Esophagus (tissue), 2 donors: ENCODE data around the gene S100G. TPM values are rescaled to one million over a fixed set of nuclear protein-coding genes. Genes with fewer than 3 reads are reported as not detected.

Source experiments
- H3K27ac ChIP-seq, 2 donors: one replicate each; pipeline ENCODE4 v1.5.1; 2013; ENCODE audit warnings: low read depth in 2 of 2, mild to moderate bottlenecking in 2 of 2, inconsistent platforms in 1 of 2, low read length in 1 of 2, moderate library complexity in 1 of 2
- H3K27me3 ChIP-seq, 2 donors: one replicate each; pipeline ENCODE4 v1.6.1; 2013; ENCODE audit warnings: low read length in 2 of 2, control low read depth in 1 of 2, mild to moderate bottlenecking in 1 of 2; ENCODE audit not compliant: insufficient read depth in 2 of 2, control insufficient read depth in 1 of 2
- H3K36me3 ChIP-seq, 2 donors: one replicate each; pipeline ENCODE4 v1.6.1; 2013; ENCODE audit warnings: low read length in 1 of 2; ENCODE audit not compliant: control insufficient read depth in 2 of 2, insufficient read depth in 2 of 2
- H3K4me1 ChIP-seq, 2 donors: one replicate each; pipeline ENCODE4 v1.6.1; 2013; ENCODE audit warnings: low read length in 1 of 2; ENCODE audit not compliant: control insufficient read depth in 2 of 2, insufficient read depth in 2 of 2
- H3K4me3 ChIP-seq, 2 donors: one replicate each; pipeline ENCODE4 v1.5.1; 2013; ENCODE audit warnings: low read length in 2 of 2, mild to moderate bottlenecking in 2 of 2, low read depth in 1 of 2, moderate library complexity in 1 of 2
- H3K9me3 ChIP-seq, 2 donors: one replicate each; pipeline ENCODE4 v1.6.1; 2013; ENCODE audit warnings: mild to moderate bottlenecking in 2 of 2, low read depth in 1 of 2, low read length in 1 of 2, moderate library complexity in 1 of 2; ENCODE audit not compliant: control insufficient read depth in 2 of 2, insufficient read depth in 1 of 2
- WGBS, 2 donors: extraction: QIAGEN DNeasy Blood & Tissue Kit; methylation state at CpG; one replicate each; pipeline ENCODE4 v1.1.7; 2013; 5-methylcytosine and 5-hydroxymethylcytosine counted together
- polyA plus RNA-seq, 2 donors: library from polyadenylated mRNA; stranded (reverse); fragments of 200-250 nt; gene quantifications; one replicate each; pipeline ENCODE4 v1.2.3, GENCODE V29; 2013
- donor health status: healthy with polysubstance abuse.
- donor health status: Bipolar disorder and iron deficiency.

The S100G gene
- polyA plus RNA-seq, 2 donors: not detected

DNA sequence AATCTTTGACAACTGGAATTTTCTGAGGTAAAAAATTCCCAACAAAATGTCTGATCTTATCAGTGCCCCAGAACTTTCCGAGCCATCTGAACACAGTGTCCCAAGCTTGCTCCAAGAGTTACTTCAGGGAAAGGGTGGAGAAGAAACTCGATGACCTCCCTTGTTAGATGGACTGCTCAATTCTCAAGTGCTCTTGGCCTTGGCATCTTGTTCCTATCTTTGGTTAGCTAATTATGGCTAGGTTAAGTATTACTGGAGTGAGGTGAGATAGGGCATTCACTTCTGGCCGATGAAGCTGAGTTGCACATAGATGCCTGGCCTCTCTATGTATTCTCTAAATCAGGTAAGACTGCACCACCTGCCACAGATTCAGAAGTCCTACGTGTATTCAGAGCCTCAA is 9.1 kb upstream of the S100G start:
- 81 to 97% methylated on average over 4 of the region's 4 CpGs for WGBS, 2 donors

DNA sequence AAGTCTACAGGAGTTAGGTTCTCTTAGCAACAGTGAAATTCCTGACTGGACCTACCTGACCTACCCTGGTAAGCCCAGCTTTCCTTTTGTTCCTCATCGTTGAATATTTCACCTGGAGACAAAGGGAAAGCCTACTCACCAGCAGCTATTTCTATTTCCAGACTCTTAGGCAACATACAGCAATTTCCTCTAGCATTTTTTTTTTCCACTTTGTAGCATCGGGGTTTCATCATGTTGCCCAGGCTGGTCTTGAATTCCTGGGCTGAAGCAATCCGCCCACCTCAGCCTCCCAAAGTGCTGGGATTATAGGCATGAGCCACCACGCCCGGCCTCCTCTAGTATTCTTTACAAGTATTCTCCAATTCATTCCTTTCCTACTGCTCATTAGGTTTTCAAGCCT is 6.8 kb upstream of the S100G start:
- WGBS, 2 donors: 66 to 71% methylated on average over 5 of the region's 5 CpGs
- Histone ChIP-seq H3K4me3 (no peak overlapping the region), H3K27ac (no peak overlapping the region), H3K9me3 (no peaks in the 10 kb centered on the region), H3K27me3 (peaks cover 0 to 5% of the 10 kb centered on the region in 2 donors), H3K36me3 (no peaks in the 10 kb centered on the region), H3K4me1 (no peaks in the 10 kb centered on the region)

More for the DNA sequence above, 9.1 kb upstream of the S100G start:
- no peaks in the 10 kb centered on the region for H3K36me3 ChIP-seq
- no peak overlapping the region for H3K4me3 ChIP-seq
- H3K9me3 ChIP-seq: peaks cover 0 to 2% of the 10 kb centered on the region in 2 donors
- no peak overlapping the region for H3K27ac ChIP-seq
- no peaks in the 10 kb centered on the region for H3K4me1 ChIP-seq
- peaks cover 0 to 1% of the 10 kb centered on the region in 2 donors for H3K27me3 ChIP-seq

DNA sequence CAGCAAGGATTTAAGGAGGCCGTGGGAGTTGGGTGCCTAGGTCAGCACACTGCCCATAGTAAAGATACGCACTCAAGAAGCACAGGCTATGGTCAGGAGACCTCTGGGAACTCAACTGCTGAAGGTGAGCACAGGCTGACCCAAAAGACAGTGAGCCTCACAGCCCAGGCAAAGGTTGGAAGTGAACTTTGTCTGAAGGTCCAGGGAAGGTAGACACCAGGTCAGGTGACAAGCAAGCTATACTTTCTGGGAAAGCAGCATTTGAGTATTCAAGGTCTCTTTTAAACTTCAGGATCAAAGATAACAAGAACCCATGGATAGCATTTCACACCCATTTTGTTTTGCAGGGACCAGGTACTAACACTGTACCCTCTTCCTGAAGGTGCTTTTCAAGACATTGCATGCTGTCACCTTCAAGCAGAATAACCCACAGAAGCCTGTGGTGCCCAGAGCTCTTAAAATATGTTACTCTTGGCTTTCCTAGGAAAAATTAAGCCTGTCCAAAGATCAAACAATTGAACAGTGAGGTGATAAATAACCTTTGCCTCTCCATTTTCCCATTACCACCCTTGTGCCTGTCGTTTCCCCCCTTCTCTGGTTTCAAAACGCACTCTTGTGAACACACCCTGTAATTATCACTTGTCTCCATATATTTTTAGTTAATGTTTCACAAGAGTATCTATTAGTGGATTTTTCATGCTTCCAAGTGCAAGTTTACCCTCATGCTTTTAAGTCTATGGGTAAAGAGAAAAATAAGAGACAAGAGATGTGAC is 3.4 kb upstream of the S100G start:
- H3K4me3 ChIP-seq: no peak overlapping the region
- H3K27me3 ChIP-seq: peaks cover 0 to 5% of the 10 kb centered on the region in 2 donors
- H3K27ac ChIP-seq: no peak overlapping the region
- H3K4me1 ChIP-seq: no peaks in the 10 kb centered on the region
- H3K36me3 ChIP-seq: no peaks in the 10 kb centered on the region
- WGBS, 2 donors: 73 to 90% methylated on average over 4 of the region's 4 CpGs
- no peaks in the 10 kb centered on the region for H3K9me3 ChIP-seq

DNA sequence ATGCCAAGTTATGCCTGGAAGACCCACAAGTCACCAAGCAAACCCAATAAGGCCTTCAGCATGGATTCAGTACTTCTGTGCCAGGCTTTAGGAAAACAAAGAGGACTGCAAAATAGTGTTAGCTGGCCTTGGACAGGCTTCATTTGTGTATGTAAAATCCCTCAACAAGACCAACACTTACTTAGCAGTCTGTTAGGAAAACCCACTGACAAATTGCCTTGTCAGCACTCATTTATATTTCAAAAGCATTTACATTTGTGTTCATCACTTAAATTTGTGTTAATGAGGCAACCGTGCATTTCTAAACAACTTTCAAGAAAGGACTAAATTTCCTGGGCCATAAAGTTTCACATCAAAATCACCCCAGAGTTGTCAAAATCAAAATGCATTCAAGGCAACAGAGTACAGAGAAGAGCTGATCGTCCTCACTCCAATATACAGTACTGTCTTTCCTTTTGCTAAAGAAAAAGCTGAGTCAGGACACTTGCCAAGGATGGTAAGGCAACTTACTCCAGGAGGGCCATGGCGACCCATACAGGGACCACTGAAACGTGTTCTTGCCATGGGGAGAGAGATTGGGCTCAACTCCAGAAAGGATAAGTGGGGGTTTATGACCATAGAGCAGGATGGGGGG is 1.6 kb downstream of the S100G start:
- Histone ChIP-seq H3K27ac (no peak overlapping the region), H3K4me3 (no peak overlapping the region), H3K36me3 (no peaks in the 10 kb centered on the region), H3K4me1 (no peaks in the 10 kb centered on the region), H3K27me3 (no peaks in the 10 kb centered on the region), H3K9me3 (no peaks in the 10 kb centered on the region)
- WGBS, 2 donors: 76 to 82% methylated on average over 4 of the region's 4 CpGs

DNA sequence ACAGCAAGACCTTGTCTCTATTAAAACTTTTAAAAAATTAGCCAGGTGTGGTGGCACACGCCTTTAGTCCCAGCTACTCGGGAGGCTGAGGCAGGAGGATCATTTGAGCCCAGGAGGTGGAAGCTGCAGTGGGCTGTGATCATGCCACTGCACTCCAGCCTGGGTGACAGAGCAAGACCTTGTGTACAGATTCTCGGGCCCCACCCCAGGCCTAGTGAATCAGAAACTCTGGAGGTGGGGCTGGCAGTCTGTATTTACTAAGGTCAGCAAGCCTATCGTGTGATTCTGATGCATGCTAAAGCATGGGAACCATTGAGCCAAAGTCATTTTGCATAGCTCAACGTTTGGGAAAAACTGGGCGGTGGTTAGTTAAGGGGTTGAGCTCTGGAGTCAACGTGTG is 3.5 kb downstream of the S100G start:
- Histone ChIP-seq H3K27me3 (no peaks in the 10 kb centered on the region), H3K27ac (no peak overlapping the region), H3K9me3 (no peaks in the 10 kb centered on the region), H3K4me3 (no peak overlapping the region), H3K36me3 (no peaks in the 10 kb centered on the region), H3K4me1 (no peaks in the 10 kb centered on the region)
- whole genome bisulfite sequencing, 2 donors: 80 to 86% methylated on average over 7 of the region's 7 CpGs

DNA sequence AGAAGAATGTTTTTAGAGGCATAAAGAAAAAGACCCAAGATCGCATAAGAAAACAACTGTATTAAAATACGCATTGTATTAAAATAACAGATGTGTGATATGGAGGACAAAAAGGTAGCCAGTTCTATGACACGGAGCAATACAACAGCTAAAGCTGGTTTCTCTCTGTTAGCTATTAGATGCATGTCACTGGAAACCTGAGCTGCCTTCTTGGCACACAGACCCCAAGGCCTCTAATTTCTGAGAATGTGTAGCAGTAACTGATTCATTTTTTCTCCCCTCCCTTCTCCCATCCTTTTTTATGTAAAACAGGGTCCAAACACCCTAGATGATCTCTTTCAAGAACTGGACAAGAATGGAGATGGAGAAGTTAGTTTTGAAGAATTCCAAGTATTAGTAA is 4.1 kb downstream of the S100G start:
- no peaks in the 10 kb centered on the region for H3K9me3 ChIP-seq
- no peaks in the 10 kb centered on the region for H3K36me3 ChIP-seq
- H3K27me3 ChIP-seq: no peaks in the 10 kb centered on the region
- WGBS, 2 donors: 75 to 93% methylated on average over 3 of the region's 3 CpGs
- H3K4me1 ChIP-seq: no peaks in the 10 kb centered on the region
- no peak overlapping the region for H3K4me3 ChIP-seq
- no peak overlapping the region for H3K27ac ChIP-seq

DNA sequence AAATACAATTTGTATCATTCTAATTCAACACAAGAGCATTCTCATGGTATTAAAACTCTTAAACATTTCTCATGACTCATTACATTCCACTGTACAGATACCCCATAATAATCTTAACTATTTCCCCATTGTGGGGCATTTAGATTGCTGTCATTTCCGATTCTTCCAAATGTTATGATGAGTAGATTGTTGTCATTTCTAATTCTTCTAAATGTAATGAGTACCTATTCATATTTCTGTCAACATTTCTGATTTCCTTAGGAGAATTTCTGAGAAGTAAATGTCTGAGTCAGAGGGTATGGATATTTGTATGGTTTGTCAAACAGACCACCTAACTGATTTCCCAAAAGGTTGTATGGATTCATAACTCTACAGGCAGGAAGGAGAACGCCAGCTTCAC is 8.3 kb downstream of the S100G start:
- no peak overlapping the region for H3K4me3 ChIP-seq
- no peak overlapping the region for H3K27ac ChIP-seq
- 89 to 97% methylated on average over 2 of the region's 2 CpGs for WGBS, 2 donors

DNA sequence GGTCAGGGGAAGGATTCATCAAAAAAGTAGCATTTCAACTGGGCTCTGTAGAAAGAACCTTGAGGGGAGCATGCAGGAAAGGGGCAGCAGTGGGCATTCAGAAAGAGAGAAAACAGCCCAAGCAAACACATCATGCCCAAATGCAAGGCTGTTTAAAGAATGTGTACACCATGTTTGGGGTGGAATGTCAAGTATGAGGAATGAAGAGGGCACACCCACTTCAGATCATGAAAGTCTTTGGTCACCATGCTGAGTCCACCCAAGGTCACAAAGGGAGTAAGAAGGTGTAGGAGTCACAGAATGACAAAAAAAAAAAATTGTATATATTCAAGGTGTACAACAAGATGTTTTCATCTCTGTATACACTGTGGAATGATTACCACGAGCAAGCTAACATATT is 9.4 kb downstream of the S100G start:
- H3K4me3 ChIP-seq: no peak overlapping the region
- H3K27me3 ChIP-seq: no peaks in the 10 kb centered on the region
- H3K4me1 ChIP-seq: no peaks in the 10 kb centered on the region
- 89 to 92% methylated on average over 1 of the region's 1 CpG for WGBS, 2 donors
- H3K9me3 ChIP-seq: no peaks in the 10 kb centered on the region
- H3K36me3 ChIP-seq: no peaks in the 10 kb centered on the region
- H3K27ac ChIP-seq: no peak overlapping the region

More for the DNA sequence above, 8.3 kb downstream of the S100G start:
- Histone ChIP-seq H3K4me1 (no peaks in the 10 kb centered on the region), H3K27me3 (no peaks in the 10 kb centered on the region), H3K36me3 (no peaks in the 10 kb centered on the region), H3K9me3 (no peaks in the 10 kb centered on the region)

DNA sequence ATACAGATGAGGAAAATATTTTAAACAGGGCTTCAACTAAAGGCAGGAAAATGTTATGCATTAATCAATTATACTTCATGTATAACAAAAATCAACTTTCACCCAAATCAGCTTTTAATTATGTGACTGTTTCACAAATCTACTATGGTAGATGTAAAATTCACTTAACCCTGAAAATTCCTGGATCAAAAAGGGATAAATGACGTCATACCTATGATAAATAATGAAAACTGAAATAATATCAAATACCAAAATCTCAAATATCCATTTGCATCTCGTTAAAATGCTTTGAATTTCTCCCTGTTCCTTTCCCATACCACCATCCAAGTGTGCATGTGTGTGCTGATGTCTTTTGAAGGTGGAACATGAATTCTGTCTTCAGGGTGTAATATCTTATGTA is 11.5 kb downstream of the S100G start:
- WGBS, 2 donors: 56 to 83% methylated on average over 2 of the region's 2 CpGs
- Histone ChIP-seq H3K36me3 (no peaks in the 10 kb centered on the region), H3K27ac (no peak overlapping the region), H3K4me1 (peaks cover 0 to 2% of the 10 kb centered on the region in 2 donors), H3K9me3 (no peaks in the 10 kb centered on the region), H3K4me3 (no peak overlapping the region), H3K27me3 (no peaks in the 10 kb centered on the region)

DNA sequence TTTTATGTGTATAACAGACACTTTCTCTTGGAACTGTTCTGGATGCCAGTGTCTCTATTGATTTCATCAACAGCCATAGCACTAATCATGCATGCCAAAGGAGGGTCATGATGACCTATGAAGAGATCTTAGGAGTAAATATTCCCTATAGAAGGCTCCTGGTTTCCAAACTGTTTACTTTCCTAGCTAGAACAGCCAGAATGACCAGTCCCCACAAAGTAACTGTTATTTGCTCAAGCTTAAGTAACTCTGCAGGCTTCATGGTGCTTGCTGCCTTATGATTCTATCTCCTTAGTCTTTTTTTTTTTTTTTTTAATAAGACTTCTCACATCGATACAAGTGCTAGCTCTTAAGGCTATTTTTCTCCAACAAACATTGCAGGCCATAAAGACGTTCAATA is 12.4 kb downstream of the S100G start:
- Histone ChIP-seq H3K27me3 (no peaks in the 10 kb centered on the region), H3K4me1 (peaks cover 0 to 2% of the 10 kb centered on the region in 2 donors), H3K27ac (no peak overlapping the region), H3K4me3 (no peak overlapping the region), H3K36me3 (no peaks in the 10 kb centered on the region), H3K9me3 (no peaks in the 10 kb centered on the region)
- WGBS, 2 donors: 60 to 86% methylated on average over 2 of the region's 2 CpGs
